Small intestine (tissue), 7 donors: ENCODE measurements around the gene MANSC4. TPM values are rescaled to one million over a fixed set of nuclear protein-coding genes. Genes with fewer than 3 reads are reported as not detected.

ENCODE experiments used
- DNase-seq, 2 donors: peaks; one replicate each; pipeline versions ENCODE4 v3.0.0 to v3.0.0-alpha.2; 2013
- FAIRE-seq: peaks from 2 replicates; lab custom pipeline; 2012; peaks lifted over from hg19 to GRCh38; lab: Jason Lieb, UNC
- H3K27ac ChIP-seq, 3 donors: one replicate each; pipeline ENCODE4 v1.5.1; 2013; ENCODE audit warnings: low read length in 2 of 3, mild to moderate bottlenecking in 2 of 3, control low read depth in 1 of 3, inconsistent platforms in 1 of 3, low read depth in 1 of 3, moderate library complexity in 1 of 3
- H3K27me3 ChIP-seq, 3 donors: one replicate each; pipeline ENCODE4 v1.6.1; 2013; ENCODE audit warnings: low read length in 3 of 3, inconsistent platforms in 1 of 3; ENCODE audit not compliant: control insufficient read depth in 3 of 3, insufficient read depth in 3 of 3
- H3K36me3 ChIP-seq, 3 donors: one replicate each; pipeline ENCODE4 v1.6.1; 2013; ENCODE audit warnings: low read length in 3 of 3, inconsistent platforms in 1 of 3, low read depth in 1 of 3, mild to moderate bottlenecking in 1 of 3, moderate library complexity in 1 of 3; ENCODE audit not compliant: control insufficient read depth in 3 of 3, insufficient read depth in 2 of 3
- H3K4me1 ChIP-seq, 3 donors: one replicate each; pipeline ENCODE4 v1.6.1; 2013; ENCODE audit warnings: low read length in 2 of 3, inconsistent platforms in 1 of 3, low read depth in 1 of 3, mild to moderate bottlenecking in 1 of 3, moderate library complexity in 1 of 3; ENCODE audit not compliant: control insufficient read depth in 3 of 3, insufficient read depth in 2 of 3
- H3K4me3 ChIP-seq, 3 donors: one replicate each; pipeline ENCODE4 v1.5.1; 2013; ENCODE audit warnings: low read length in 3 of 3, control low read depth in 1 of 3, inconsistent platforms in 1 of 3, low read depth in 1 of 3, mild to moderate bottlenecking in 1 of 3, moderate library complexity in 1 of 3
- H3K9me3 ChIP-seq, 2 donors: one replicate each; pipeline ENCODE4 v1.6.1; 2013; ENCODE audit warnings: low read depth in 1 of 2, low read length in 1 of 2; ENCODE audit not compliant: control insufficient read depth in 2 of 2, insufficient read depth in 1 of 2
- WGBS, 3 donors: extraction: QIAGEN DNeasy Blood & Tissue Kit; methylation state at CpG; one replicate each; pipeline ENCODE4 v1.1.7; 2013; 5-methylcytosine and 5-hydroxymethylcytosine counted together
- polyA plus RNA-seq, 4 donors: library from polyadenylated mRNA; stranded (reverse) in 3 of 4; unstranded in 1 of 4; fragments of 200-250 nt in 3 of 4; fragments of 120-200 nt in 1 of 4; gene quantifications; one replicate each; pipeline versions ENCODE4 v1.2.1 to v1.2.3, GENCODE V29; 2013
- donor health status: healthy with polysubstance abuse.
- donor health status: control.
- donor health status: control.
- donor health status: Bipolar disorder and iron deficiency.
- donor health status: healthy.

The MANSC4 gene
- polyA plus RNA-seq, 4 donors: 0.06 TPM; not detected in 3

DNA sequence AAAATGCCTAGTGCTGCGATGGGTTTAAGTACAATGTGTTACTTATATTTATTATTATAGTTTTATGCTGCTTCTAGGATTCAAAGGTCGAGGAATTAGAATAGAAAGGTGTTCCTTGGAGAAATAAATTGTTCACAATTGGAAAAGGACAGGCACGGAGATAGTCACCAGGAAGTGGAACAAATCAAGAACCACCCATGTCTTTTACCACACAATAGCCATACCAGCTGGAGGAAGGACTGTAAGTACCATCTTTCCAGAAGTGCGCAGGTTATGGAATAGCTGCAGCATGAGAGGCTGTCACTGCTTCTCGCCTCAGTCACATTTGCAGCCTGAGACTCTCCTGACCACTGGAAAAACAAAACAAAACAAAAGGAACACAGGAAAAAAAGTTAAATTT, 40.5 kb upstream of the MANSC4 start:
- Histone ChIP-seq H3K4me3 (no peak overlapping the region), H3K4me1 (peaks cover 0 to 14% (median 0%) of the 10 kb centered on the region in 3 donors), H3K27me3 (no peaks in the 10 kb centered on the region), H3K27ac (no peak overlapping the region), H3K9me3 (peaks cover 0 to 2% of the 10 kb centered on the region in 2 donors), H3K36me3 (no peaks in the 10 kb centered on the region)
- no peak for FAIRE-seq
- DNase-seq: no peak
- WGBS, 3 donors: 56 to 74% (median 60%) methylated on average over 5 of the region's 5 CpGs

DNA sequence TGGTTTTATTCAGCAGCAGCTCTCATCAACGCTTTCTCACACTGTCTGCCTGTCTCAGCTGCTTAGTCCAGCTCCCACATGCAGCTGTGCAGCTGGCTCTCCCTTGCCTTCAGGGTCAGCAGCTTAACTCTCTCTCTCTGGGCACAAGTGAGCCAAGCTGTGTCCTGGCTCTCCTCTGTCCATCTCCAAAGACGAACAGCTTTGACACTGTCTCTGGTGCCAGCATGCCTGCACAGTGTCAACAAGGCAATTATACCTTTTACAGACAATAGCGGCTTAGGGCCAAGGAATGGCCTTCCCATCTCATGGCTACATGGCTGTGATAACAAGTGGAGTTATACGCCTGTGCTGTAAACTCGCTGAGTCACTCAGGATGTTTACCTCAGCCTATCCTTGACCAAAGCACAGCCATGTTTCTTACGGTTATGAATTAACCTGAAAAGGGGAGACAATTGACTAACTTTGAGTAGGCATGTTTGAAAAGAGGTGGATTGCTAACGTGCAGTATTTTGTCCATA, 38.4 kb upstream of the MANSC4 start:
- H3K27ac ChIP-seq: no peak overlapping the region
- no peak for FAIRE-seq

DNA sequence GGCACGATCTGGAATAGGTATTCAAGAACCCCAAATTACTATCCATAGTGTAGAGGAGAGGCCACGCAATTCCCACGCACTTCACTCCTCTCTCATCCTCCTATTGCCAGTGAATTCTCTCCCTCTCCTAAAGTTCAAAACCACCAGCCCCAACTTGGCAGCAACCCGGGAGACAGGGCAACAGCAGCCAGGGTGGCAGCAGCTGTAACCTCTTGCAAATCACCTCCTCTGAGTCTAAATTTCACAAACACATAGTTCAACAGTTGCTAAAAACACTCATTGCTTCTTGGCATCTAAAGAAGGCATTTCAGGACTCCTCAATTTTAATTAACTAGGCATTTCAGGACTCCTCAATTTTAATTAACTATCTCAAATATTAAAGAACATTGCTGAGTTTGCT, 37.7 kb upstream of the MANSC4 start:
- Histone ChIP-seq H3K9me3 (peaks cover 0 to 2% of the 10 kb centered on the region in 2 donors), H3K27me3 (no peaks in the 10 kb centered on the region), H3K4me1 (peaks cover 0 to 14% (median 0%) of the 10 kb centered on the region in 3 donors), H3K36me3 (no peaks in the 10 kb centered on the region), H3K27ac (no peak overlapping the region), H3K4me3 (no peak overlapping the region)
- DNase-seq (no peak), FAIRE-seq (no peak)
- WGBS, 3 donors: 78 to 86% (median 84%) methylated on average over 4 of the region's 4 CpGs

More for the DNA sequence above, 38.4 kb upstream of the MANSC4 start:
- H3K36me3 ChIP-seq: no peaks in the 10 kb centered on the region
- 48 to 77% (median 69%) methylated on average over 7 of the region's 7 CpGs for WGBS, 3 donors
- H3K9me3 ChIP-seq: peaks cover 0 to 2% of the 10 kb centered on the region in 2 donors
- H3K27me3 ChIP-seq: no peaks in the 10 kb centered on the region
- H3K4me3 ChIP-seq: no peak overlapping the region
- H3K4me1 ChIP-seq: peaks cover 0 to 14% (median 0%) of the 10 kb centered on the region in 3 donors
- DNase-seq: no peak

DNA sequence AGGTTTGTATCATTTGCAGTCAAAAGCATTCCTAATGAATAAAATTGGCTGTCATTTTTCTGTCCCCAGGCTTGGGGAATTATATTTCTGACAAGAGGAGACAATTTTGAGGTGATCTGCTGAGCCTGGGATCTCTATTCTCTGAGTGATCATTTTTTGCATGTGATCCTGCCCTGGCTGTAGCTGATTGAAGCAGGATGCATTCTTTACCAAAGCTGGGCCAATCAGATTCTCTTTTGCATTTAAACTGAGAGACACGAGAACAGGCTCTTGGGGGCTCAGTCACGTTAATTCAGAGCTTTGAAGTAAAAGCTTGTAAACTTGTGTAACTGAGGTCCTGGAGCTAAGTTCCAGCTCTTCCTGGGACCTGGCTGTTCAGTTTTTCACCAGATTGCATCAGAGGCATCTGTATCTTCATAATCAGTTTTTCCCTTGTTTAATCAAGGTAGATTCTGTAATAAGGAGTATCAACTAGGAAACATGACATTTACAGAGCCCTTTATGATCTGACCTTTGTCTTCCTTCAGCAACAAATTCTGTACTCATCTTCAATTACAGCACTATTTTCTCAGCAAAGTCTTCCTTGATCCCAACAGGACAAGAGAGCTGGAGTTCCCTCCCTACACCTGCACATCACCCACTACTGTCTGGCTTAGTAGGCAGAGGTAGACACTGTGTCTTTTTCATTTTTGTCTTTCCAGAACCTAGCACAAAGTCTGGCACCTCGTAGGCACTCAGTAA, 35.0 kb upstream of the MANSC4 start:
- DNase-seq (peak in 1 of 2 donors; percentile 10), FAIRE-seq (no peak)
- Histone ChIP-seq H3K9me3 (peaks cover 0 to 2% of the 10 kb centered on the region in 2 donors), H3K27me3 (peaks cover 0 to 2% (median 0%) of the 10 kb centered on the region in 3 donors), H3K4me1 (no peaks in the 10 kb centered on the region), H3K36me3 (no peaks in the 10 kb centered on the region), H3K4me3 (no peak overlapping the region), H3K27ac (no peak overlapping the region)
- WGBS, 3 donors: 43 to 44% (median 44%) methylated on average over 3 of the region's 3 CpGs

DNA sequence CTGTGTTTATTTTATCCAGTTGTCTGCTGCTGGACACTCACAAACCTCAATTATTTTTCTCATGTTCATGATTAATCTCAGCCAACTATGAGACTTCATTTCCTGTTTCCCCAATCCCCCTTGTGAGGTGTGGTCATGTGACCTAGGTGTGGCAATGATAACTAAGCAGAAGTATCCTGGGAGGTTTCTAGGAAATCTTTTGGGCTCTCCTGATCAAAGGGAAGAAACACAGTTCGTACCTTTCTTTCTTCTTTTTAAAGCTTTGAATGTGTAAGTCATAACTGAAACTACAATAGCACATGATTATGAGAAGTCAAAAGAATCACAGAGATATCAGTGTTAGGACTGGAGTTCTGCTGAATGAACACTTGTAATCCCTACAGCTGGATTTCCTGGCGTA, 34.4 kb upstream of the MANSC4 start:
- 52 to 60% (median 53%) methylated on average over 2 of the region's 2 CpGs for WGBS, 3 donors
- no peak for FAIRE-seq
- DNase-seq: peak in 1 of 2 donors; percentile 30
- Histone ChIP-seq H3K4me3 (no peak overlapping the region), H3K4me1 (no peaks in the 10 kb centered on the region), H3K27ac (no peak overlapping the region), H3K27me3 (peaks cover 0 to 2% (median 0%) of the 10 kb centered on the region in 3 donors), H3K36me3 (no peaks in the 10 kb centered on the region), H3K9me3 (peaks cover 0 to 2% of the 10 kb centered on the region in 2 donors)

DNA sequence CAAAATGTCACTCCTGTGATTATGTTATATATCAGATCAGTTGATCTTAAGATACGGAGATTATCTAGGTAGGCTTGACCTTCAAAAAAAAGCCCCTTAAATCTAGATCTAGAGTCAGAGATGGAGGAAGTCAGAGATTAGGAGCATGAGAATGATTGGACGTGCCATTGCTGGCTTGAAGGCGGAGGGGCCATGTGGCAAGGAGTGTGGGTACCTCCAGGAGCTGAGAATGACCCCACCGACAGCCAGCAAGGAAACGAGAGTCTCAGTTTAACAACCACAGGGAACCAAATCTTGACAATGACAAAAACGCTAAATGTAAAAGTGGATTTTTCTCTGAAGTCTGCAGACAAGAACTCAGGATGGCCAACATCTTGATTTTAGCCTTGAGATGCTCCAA, 32.5 kb upstream of the MANSC4 start:
- H3K4me1 ChIP-seq: no peaks in the 10 kb centered on the region
- FAIRE-seq (no peak), DNase-seq (no peak)
- 71 to 79% (median 73%) methylated on average over 6 of the region's 6 CpGs for WGBS, 3 donors
- no peaks in the 10 kb centered on the region for H3K36me3 ChIP-seq
- H3K27me3 ChIP-seq: peaks cover 0 to 4% (median 0%) of the 10 kb centered on the region in 3 donors
- H3K9me3 ChIP-seq: peaks cover 0 to 2% of the 10 kb centered on the region in 2 donors
- no peak overlapping the region for H3K27ac ChIP-seq
- H3K4me3 ChIP-seq: no peak overlapping the region

DNA sequence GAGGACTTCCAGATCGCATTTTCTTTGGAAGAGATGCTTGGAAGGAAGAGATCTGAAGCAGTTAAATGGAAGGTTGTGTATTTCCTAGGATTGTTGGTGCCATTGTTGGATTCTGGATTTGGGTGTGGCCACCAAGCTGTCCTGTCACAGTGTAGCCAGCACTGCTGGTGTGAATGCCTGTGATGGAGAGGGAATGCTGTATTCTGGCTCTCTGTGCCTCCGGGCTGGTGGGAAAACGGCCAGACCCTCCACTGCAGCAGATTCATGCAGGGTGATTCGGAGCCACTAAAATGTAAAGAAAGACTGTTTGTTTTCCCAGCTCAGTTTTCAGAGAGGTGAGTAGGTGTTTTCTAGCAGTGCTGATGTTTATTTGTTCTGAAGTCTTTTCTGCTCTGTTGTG, 30.7 kb upstream of the MANSC4 start:
- no peak for DNase-seq
- no peaks in the 10 kb centered on the region for H3K36me3 ChIP-seq
- H3K27ac ChIP-seq: no peak overlapping the region
- no peak for FAIRE-seq
- H3K27me3 ChIP-seq: peaks cover 0 to 4% (median 0%) of the 10 kb centered on the region in 3 donors
- no peak overlapping the region for H3K4me3 ChIP-seq
- 68 to 82% (median 80%) methylated on average over 4 of the region's 4 CpGs for WGBS, 3 donors
- H3K9me3 ChIP-seq: no peaks in the 10 kb centered on the region
- no peaks in the 10 kb centered on the region for H3K4me1 ChIP-seq

DNA sequence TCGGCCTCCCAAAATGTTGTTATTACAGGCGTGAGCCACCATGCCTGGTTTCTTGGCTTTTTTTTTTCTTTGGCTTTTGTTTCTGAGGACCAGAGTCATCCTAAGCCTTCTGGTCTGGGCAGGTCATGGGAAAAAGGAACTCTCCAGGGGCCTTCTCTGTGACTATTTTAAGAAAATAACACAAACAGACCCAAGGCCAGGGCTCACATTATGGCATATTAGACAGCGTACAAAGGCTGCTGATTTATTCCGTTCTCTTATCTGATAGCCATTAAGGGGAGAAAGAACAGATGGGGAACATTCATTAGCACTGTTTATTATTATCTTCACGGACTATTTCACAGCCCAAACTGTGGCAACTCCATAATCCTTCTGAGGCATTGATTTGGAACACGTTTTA, 28.8 kb upstream of the MANSC4 start:
- FAIRE-seq: no peak

More for the DNA sequence above, 28.8 kb upstream of the MANSC4 start:
- 55 to 60% (median 55%) methylated on average over 6 of the region's 6 CpGs for WGBS, 3 donors
- Histone ChIP-seq H3K9me3 (no peaks in the 10 kb centered on the region), H3K27me3 (peaks cover 0 to 4% (median 0%) of the 10 kb centered on the region in 3 donors), H3K4me1 (no peaks in the 10 kb centered on the region), H3K27ac (no peak overlapping the region), H3K4me3 (no peak overlapping the region), H3K36me3 (no peaks in the 10 kb centered on the region)
- no peak for DNase-seq
